Thoracic aorta (tissue), 2 donors: ENCODE data around the gene SLN. TPM values are rescaled to one million over a fixed set of nuclear protein-coding genes. Genes with fewer than 3 reads are reported as not detected.
"Not testable (repeated sequence)": the region's sequence is repeated elsewhere in the genome, so short reads cannot be mapped to it uniquely, and the experiment has no call there.

Source experiments
- ATAC-seq: fragments of 150-250 bp; one replicate; pipeline ENCODE4 v1.8.0; 2017; ENCODE audit warnings: low read depth; ENCODE audit not compliant: insufficient number of reproducible peaks, low FRiP score
- DNase-seq: peaks from one replicate; pipeline ENCODE4 v3.0.0-alpha.2; 2020; ENCODE audit warnings: low spot score
- H3K27ac ChIP-seq, 2 donors: fragments of 200-600 bp; sonication (generic); 1 replicate in 1 of 2; 2 replicates in 1 of 2; pipeline ENCODE4 v1.5.1; 2016; ENCODE audit warnings: mild to moderate bottlenecking in 2 of 2, moderate library complexity in 2 of 2
- H3K27me3 ChIP-seq: fragments of 200-600 bp; sonication (generic); replicated peaks from 2 replicates; pipeline ENCODE4 v1.6.0; 2016; ENCODE audit warnings: mild to moderate bottlenecking; ENCODE audit not compliant: insufficient read depth
- H3K36me3 ChIP-seq: fragments of 200-600 bp; sonication (generic); one replicate; pipeline ENCODE4 v1.5.1; 2016
- H3K4me1 ChIP-seq, 2 donors: fragments of 200-600 bp; sonication (generic); 1 replicate in 1 of 2; 2 replicates in 1 of 2; pipeline versions ENCODE4 v1.5.1 to v1.6.0; 2016; ENCODE audit warnings: low read depth in 2 of 2, mild to moderate bottlenecking in 1 of 2; ENCODE audit not compliant: control insufficient read depth in 1 of 2
- H3K4me3 ChIP-seq: fragments of 200-600 bp; sonication (generic); 2 replicates; pipeline ENCODE4 v1.5.1; 2016; ENCODE audit warnings: mild to moderate bottlenecking
- H3K9me3 ChIP-seq: fragments of 200-600 bp; sonication (generic); 2 replicates; pipeline ENCODE4 v1.5.1; 2016
- total RNA-seq, 2 donors: library from RNA; depleted of rRNA; stranded (reverse); fragments of >200 nt; gene quantifications; one replicate each; pipeline versions ENCODE4 v1.1.0 to v1.2.3, GENCODE V29; 2016
- TF ChIP-seq, protein P1 (sequence below): fragments of 200-600 bp; sonication (generic); IDR thresholded peaks from one replicate; pipeline ENCODE4 v1.5.1; 2019; ENCODE audit warnings: antibody characterized with exemption

The SLN gene
- total RNA-seq, result 1 to 10 TPM in 1 of 2 donors, not detected in 1; 1.2 TPM

- ATAC-seq, result no peak
- Histone ChIP-seq H3K9me3 (no peaks in the 10 kb centered on the region), H3K4me3 (no peak within 1 kb of the TSS), H3K4me1 (no peaks in the 10 kb centered on the region), H3K27me3 (no peaks in the 10 kb centered on the region), H3K27ac (no peak within 1 kb of the TSS), H3K36me3 (no peaks in the 10 kb centered on the region)
- TF ChIP-seq, protein P1, sequence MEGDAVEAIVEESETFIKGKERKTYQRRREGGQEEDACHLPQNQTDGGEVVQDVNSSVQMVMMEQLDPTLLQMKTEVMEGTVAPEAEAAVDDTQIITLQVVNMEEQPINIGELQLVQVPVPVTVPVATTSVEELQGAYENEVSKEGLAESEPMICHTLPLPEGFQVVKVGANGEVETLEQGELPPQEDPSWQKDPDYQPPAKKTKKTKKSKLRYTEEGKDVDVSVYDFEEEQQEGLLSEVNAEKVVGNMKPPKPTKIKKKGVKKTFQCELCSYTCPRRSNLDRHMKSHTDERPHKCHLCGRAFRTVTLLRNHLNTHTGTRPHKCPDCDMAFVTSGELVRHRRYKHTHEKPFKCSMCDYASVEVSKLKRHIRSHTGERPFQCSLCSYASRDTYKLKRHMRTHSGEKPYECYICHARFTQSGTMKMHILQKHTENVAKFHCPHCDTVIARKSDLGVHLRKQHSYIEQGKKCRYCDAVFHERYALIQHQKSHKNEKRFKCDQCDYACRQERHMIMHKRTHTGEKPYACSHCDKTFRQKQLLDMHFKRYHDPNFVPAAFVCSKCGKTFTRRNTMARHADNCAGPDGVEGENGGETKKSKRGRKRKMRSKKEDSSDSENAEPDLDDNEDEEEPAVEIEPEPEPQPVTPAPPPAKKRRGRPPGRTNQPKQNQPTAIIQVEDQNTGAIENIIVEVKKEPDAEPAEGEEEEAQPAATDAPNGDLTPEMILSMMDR, result no peak
- no peak for DNase-seq
Observed at GRCh38 chr11:107711861-107712755, at the start of gene SLN. Gene SLN (minus strand): TSS chr11:107712056.

DNA sequence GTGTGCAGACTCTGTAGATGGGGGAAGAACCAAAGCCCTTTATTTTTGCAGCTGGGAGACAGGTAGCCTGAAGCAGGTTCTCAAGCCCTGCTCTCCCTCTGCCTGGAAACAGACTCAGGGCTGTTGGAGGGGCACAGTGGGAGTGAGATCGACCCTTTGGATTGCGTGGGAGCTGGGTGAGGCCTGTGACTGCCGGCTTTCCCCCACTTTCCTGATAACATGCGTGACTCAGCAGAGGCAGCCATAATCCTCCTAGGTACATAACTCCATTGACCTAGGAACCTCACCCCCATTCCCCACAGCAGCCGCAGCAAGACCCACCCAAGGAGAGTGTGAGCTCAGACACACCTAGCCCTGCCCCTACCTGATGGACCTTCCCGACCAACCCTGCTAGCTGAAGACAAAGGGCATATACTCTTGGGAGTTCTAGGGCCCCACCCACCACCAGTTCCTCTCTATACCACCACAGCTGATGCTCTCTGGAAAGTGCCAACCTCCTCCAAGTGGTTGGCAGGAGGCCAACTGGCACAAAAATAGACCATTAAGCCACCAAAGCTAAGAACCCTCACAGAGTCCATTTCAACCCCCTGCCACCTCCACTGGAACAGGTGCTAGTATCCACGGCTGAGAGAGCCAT, 47.0 kb upstream of the SLN start:
- DNase-seq, ATAC-seq, H3K9me3 ChIP-seq, H3K27me3 ChIP-seq, H3K4me1 ChIP-seq, H3K27ac ChIP-seq, H3K4me3 ChIP-seq, H3K36me3 ChIP-seq: not testable (repeated sequence)

DNA sequence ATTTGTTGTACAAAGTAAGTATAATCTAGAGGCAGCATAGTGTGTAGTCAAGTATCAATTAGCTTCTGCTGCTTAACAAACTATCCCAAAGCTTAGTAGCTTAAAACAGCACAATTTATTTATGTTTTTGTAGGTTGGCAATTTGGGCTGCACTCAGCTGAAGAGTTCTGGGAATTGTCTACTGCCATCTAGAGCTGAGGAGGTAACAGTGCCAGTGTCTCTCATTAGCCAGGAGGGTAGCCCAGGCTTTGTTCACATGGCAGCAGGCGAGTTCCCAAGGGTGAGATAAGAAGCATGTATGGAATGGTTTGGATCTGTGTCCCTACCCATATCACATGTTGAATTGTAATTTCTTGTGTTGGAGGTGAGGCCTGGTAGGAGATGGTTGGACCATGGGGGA, 45.8 kb upstream of the SLN start:
- Histone ChIP-seq H3K4me3 (no peak overlapping the region), H3K27ac (no peak overlapping the region), H3K4me1 (no peaks in the 10 kb centered on the region), H3K36me3 (no peaks in the 10 kb centered on the region), H3K27me3 (no peaks in the 10 kb centered on the region), H3K9me3 (no peaks in the 10 kb centered on the region)
- ATAC-seq, result no peak
- TF ChIP-seq, protein P1, result no peak
- DNase-seq, result no peak

- H3K4me1 ChIP-seq, result no peaks in the 10 kb centered on the region
- no peak overlapping the region for H3K4me3 ChIP-seq
- TF ChIP-seq, protein P1, result no peak
- no peaks in the 10 kb centered on the region for H3K9me3 ChIP-seq
- no peak overlapping the region for H3K27ac ChIP-seq
- H3K27me3 ChIP-seq, result no peaks in the 10 kb centered on the region
- DNase-seq, result no peak
- ATAC-seq, result no peak
- H3K36me3 ChIP-seq, result no peaks in the 10 kb centered on the region
Observed at GRCh38 chr11:107756553-107756952, 44.7 kb upstream of the SLN start.

DNA sequence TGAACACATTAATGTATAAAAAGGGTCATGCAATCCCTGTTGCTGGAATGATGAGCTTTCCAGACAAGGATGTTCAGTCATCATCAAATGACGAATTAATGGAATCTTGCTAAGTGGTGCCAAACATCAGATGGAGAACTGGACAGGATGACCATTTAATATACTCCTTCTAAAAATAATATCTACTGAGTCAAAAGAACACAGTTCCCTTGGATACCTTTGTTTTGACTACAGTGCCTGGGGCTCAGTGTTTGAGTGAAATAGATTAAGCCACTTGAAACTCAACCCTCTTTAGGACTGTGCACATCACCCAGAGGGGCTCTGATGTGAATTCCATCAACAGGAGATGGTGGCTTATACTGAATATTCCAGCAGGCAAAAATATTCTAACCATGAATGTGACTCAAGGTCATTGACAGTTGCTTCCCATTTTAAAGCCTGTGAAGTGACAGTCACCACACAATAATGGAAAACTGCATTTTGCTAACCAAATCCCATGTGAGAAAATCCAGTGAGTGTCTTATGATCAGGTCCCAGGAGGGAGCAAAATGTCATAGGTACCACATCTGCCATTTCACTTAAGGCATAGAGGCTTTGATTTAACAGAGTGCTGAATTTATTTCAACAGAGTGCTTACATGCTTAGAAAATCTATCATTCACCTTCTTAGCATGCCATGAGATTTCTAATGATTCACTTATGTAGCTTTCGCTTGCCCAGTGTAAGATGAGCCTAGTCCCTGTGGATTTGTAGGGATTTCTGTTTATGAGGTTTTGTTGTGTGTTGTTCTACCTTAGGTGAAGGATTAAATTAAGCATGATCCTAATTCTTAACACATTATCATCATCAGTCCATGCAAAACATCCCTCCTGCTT, 41.3 kb upstream of the SLN start:
- no peak overlapping the region for H3K27ac ChIP-seq
- no peaks in the 10 kb centered on the region for H3K9me3 ChIP-seq
- no peaks in the 10 kb centered on the region for H3K36me3 ChIP-seq

More for the DNA sequence above, 41.3 kb upstream of the SLN start:
- Histone ChIP-seq H3K4me3 (no peak overlapping the region), H3K4me1 (no peaks in the 10 kb centered on the region), H3K27me3 (no peaks in the 10 kb centered on the region)
- TF ChIP-seq, protein P1, result no peak
- no peak for DNase-seq
- ATAC-seq, result no peak
